Stimulated activated CD8-positive, alpha-beta memory T cell treated with anti-CD3 and anti-CD28 coated beads, Interleukin-7, amount 100 ng/mL, for 24 hours (primary cell): Measurements from ENCODE around the gene PICK1.
"Not testable (repeated sequence)": the region's sequence is repeated elsewhere in the genome, so short reads cannot be mapped to it uniquely, and the experiment has no call there.

ENCODE experiments used
- DNase-seq: peaks from one replicate; pipeline ENCODE4 v3.0.0-alpha.2; 2020; ENCODE audit warnings: low read depth

The PICK1 gene

DNA sequence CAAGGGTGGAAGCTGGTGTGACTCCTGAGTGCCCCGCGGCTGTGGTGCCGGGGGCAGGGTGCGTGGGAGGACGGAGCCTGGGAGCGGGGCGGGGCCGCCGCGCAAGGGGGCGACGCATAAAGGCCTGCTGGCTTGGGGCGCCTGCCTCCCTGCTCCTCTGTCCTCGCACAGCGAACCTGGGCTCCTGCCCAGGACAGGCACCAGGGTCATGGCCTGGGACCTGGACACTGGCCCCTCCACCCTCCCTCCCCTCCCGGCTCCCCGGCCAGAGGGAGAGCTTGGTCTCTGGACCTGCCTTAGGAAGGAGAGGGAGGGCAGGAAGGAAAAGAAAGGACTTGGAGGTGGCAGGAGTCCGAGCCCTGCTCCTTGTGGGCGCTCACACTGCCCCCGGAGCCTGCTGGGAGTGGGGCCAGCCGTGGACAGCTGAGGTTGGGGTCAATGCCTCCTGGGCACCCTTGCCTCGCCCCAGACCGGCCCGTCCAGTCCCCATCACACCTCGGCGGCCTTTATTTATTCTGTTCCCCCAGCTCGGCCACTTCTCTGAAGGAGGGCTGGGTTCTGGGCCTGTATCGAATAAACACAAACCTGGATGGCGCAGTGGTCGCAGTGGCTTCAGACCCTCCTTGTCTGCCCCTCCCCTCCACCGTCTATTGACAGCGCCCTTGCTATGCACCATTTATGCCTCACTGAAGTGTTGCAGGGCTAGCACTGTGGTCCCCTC is 18.1 kb downstream of the PICK1 start:
- DNase-seq = no peak

DNA sequence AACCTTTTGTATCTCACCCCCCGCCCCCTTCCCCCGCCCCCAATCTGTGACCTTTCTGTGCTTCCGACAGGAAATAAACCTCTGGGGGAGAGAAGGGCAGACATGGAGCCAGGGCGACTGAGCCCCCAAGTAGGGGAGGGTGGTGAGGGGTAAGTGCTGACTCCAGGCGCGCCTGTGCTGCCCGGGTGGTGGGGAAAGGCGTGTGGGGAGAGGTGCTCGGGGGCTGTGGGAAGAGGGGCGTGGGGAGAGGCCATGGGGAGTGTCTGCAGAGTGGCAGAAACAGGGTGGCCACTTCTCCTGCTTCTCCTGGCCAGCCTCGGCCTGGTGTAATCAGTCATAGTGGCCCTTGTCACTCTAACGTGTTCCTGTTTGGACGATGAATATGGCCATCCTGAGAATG is 18.8 kb downstream of the PICK1 start:
- DNase-seq = no peak

DNA sequence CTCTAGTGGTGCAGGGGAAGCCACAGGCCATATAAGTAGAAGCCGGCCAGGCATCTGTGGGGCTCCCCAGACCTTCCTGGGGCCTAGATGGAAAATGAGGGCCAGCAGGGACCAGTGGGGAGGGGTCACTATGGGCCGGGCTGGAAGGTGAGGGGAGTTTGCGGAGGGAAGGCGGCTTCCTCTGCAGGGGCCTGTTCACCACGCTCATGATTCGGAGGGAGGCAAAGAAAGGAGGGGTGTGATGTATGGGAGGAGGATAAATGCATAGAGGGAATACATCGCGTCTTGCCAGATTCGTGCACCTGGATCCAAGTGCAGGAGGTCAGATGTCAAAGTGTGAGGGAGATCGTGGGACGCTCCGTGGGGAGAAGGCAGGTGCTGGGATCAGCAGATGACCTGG is 19.9 kb downstream of the PICK1 start:
- DNase-seq = no peak

DNA sequence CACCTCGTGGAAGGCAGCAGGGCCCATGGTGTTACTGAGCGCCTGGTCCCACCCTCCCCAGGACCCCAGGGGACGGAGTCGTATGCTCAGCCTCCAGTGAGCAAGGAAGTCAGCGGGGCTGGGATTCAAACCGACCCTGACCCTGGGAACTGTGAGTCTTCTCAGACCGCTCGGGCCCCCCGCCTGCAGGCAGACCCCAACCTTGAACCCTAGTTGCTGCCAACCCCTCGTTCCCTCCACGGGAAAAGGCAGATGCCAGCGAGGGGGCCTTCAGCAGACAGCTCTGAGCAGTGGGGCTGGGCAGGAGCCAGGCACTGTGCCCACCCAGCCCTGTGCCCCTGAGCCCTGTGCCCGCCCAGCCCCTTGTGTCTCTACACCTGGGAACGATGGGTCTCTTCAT is 20.4 kb downstream of the PICK1 start:
- DNase-seq = no peak

DNA sequence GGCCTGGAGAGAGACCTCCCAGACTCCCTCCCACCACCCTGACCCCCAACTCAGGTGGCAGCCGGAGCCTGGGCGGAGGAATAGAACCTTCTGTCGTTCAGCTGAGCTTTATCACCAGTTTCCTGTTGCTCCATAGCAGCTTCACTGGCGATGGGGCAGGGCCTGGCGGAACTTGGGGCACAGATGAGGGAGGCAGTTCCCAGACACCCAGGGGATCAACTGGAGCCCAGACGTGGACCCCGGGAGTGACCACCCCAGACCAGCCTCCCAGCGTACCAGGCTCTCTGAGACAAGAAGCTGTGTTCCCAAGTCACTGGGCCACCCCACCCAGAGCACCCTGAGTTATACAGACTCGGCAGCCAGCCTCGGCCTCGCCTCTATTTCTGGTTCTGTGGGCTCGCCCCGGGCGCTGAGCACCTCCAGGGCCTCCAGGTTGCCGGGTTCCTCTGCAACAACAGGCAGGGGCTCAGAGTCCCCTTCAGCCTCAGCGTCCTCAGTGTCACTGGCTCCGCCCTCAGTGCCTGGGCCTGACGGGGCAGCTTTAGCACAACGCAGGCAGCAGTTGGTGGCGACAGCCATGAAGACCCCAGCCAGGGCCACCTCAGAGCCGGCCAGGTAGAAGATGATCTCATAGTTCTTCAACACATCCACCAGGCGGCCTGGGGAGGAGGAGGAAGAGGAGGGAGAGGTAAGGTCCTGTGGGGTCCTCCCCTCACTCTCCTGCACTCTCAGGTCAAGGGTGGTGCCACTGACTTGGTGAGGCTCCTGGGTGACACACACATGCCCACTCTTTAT is 21.0 kb downstream of the PICK1 start:
- DNase-seq = no peak

DNA sequence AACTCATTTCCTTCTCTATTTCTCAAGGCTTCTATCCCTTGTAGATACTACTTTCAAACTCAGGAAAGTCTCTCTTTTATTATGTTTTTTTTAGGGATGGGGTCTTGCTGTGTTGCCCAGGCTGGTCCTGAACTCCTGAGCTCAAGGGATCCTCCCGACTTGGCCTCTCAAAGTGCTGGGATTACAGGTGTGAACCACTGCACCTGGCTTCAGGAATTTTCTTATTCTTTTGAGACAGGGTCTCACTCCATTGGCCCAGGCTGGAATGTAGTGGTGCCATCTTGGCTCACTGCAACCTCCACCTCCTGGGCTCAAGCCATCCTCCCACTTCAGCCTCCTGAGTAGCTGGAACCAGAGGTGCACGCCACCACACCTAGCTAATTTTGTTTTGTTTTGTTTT is 22.0 kb downstream of the PICK1 start:
- not testable (repeated sequence) for DNase-seq

DNA sequence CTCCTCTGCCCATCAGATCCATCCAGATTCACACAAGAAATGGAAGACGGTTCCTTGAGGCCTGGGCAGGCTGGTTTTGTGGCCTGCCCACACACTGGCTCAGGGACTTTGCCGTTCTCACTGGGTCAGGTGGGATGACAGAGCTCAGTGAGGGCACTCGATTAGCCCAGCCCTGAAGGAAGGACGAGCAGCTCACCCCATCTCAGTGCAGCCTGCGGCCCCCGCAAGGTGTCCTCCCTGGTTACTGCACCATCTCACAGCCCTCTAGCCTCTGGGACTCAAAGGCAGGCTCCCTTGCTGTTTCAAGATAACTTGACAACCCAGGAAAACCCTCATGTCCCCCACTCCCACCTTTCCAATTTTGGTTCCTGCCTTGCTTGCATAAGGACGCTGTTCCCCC is 22.6 kb downstream of the PICK1 start:
- DNase-seq = no peak

DNA sequence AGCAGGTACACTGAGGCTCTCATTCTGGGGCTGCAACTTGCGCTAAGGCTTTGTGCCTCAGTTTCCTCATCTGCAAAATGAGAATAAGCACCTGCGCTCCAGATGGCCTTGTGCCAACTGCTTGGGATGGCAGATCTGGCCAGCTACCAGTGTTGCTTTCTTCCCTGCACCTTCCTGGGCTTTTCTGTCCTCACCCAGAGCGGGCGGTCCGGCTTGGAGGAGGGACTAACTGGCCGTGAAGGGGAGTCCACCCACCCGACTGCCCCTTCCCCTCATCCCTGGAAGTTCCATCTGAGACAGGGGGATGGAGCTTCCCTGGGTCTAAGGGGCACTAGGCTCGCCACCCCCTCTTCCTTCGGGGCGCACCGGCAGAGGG is 23.3 kb downstream of the PICK1 start:
- DNase-seq = no peak

DNA sequence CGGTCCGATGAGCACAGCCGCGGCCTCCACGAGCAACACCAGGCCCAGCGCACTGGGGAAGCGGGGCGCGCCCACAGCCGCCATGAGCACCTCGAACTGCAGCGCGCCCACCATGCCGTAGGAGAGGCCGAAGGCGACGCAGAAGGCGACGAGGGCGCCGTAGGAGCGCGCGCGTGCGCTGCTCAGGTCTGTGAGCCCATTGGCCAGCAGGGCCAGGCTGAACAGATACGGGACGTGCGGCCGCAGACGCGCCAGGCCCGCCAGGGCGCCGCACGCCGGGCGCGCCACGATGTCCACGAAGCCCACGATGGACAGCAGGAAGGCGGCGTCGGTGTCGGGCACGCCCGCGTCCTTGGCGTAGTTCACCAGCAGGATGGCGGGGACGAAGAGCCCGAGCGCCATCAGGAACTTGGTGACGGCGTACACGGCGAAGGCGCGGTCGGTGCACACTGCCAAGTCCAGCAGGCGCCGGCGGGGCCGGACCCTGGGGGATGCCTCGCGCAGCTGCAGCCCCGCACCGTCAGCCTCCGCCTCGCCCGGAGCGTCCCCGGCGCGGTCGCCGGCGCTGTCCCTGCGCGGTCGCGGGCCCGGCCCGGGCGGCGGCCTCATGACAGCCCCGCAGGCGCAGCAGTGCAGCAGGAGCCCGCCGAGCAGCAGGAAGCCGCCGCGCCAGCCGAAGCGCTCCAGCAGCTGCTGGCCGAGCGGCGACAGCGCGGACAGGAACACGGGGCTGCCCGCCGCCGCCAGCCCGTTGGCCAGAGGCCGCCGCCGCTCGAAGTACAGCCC is 23.8 kb downstream of the PICK1 start:
- no peak for DNase-seq

DNA sequence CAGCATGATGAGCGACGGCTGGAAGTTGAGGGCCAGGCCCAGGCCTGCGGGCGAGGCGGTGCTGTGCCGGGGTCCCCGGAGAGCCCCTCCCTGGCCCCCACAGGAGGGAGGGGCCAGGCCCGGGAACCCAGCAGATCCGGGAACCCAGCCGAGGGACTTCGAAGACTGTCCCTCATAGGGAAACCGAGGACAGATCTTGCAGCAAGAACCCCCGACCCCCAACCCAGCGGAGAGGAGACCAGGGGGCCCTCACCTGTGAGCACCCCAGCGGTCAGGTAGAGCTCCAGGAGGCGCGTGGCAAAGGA is 24.4 kb downstream of the PICK1 start:
- no peak for DNase-seq

DNA sequence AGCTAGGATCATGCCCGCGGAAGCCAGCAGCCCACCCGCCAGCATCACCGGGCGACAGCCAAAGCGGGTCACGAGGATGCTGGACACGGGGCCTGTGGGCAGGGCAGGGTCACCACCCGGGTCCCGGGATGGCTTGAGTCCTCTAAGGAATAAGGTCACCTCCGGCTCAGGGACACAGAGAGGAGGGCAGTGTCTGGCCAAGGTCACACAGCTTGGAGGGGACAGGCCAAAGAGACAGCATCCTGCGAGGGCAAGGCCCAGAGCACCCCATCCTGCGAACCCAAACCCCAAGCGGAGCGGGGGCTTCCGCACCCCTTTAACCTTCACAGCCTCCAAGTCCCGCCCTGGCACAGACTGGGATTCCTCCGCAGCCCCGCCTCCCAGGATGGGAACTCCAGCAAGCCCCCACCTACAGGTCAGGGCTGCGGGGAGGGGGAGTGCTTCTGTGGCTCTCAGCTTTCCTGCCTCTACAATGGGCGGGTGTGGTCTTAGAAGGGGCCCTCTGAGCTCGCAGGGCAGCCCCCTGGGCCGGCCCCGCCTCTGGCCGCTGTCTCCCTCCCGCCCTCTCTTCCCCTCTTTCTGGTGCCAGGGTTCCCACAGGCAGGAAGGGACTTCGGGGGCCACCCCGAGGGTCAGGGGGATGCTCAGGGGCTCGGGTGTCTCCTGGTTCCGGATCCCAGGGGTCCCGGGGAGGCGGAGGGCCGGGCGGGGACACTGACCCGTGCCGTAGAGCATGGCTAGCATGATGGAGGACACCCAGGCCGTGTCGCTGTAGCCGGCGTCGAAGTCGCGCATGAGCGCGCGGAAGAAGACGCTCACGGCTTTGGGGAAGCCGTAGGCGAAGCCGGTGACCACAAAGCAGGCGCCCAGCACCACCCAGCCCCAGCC is 25.0 kb downstream of the PICK1 start:
- no peak for DNase-seq

DNA sequence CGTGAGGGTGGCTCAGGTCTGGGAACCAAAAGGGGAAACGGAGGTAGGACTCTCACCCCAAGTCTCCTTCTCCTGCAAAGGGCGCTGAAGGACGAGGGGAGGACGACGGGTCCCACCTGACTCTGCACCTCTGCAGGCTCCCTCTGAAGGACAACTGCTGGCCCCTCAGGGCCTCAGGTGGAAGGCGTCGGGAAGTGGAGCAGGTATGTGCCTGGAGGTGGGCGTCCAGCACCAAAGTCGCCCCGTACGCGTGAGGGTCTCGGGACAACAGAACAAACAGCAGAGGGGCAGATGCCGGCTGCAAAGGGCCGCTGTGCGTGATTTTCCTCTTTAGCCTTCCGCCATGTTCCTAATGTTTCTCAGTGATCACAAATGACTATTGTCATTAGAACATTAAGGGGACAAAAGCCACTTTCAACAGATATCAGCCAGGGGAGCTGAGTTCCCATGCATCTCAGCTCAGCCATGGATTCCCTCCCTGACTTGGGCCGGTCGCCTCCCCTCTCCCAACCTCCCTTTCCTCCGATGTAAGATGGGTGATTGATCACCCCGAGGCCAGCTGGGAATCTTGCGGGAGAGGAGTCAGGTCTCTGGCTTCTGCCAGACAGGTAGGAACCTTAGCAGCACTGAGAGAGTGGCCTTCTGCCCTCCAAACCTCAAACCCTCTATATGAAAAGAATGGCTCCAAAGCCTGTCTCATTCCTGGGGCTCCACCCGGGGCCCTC is 25.9 kb downstream of the PICK1 start:
- DNase-seq = no peak

DNA sequence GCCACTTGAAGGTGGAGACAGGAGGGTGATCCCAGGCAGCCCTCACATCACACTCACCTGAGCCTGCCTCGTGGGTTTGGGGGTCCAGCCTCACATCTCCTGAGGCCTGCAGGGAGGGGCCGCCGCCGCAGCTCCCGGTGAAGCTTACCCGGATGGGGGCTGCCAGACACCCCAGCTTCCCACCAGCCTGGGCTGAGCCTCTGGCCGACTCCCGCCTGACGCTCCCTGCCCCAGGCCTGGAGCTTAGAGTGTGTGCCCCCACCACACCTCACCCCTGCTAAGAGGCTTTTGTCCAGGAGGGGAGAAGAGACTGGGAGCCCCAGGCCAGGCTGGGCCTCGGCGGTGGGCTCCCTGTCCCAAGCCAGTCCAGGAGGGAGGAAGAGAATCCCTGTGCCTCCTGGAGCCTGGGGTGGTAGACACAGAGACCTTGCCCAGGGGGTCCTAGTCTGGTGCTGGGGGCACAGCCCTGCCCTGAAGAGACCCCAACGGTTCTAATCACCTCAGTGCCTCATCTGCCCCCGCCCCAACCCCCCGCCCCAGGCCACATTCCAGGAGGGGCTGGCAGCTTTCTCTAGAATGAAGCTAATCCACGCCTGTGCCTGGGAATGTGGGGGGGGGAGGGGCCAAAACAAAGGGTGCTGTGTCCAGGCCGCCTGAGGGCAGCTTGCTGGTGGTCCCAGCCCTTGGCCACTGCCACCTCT is 26.9 kb downstream of the PICK1 start, which contains the start of gene SLC16A8:
SLC16A8 (minus strand) TSS at position 254 of the 701 bp plus-strand sequence. CDS start 1,311 bp downstream, outside the sequence.
- no peak for DNase-seq

DNA sequence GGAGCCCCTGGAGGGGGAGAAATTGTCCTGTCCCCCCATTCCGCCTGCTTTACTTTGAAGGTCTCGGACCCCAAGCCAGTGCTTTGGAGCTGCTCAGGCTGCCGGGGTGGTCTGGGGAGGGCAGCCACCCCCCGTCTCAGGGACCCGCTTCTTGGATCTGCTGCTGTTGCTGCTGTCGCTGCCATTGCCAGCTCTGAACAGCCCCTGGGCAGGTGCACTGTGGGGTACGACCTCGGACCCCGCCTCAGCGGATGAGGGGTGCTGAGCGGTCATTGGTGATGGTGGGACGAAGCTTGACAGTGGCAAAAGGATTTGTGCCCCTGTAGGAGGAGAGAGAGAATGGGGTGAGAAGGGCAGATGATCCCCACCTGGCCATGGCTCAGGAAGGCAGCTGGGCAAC is 27.9 kb downstream of the PICK1 start:
- DNase-seq = no peak

DNA sequence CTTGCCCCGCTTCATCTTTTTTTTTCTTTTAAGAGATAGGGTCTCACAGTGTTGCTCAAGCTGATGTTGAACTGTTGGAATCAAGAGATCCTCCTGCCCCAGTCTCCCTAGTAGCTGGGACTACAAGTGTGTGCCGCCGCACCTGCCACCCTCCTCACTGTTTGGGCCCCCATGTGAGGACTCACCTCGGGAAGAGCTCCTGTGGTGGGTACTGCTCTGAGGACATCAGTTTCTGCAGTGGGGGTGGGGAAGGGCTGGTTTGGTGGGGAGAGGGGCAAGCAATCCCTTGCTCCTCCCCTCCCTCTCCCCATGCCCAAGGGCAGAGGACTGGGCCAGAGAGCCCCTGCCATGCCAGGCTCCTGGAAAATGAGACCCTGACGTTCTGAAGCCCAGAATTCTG is 28.3 kb downstream of the PICK1 start:
- no peak for DNase-seq

DNA sequence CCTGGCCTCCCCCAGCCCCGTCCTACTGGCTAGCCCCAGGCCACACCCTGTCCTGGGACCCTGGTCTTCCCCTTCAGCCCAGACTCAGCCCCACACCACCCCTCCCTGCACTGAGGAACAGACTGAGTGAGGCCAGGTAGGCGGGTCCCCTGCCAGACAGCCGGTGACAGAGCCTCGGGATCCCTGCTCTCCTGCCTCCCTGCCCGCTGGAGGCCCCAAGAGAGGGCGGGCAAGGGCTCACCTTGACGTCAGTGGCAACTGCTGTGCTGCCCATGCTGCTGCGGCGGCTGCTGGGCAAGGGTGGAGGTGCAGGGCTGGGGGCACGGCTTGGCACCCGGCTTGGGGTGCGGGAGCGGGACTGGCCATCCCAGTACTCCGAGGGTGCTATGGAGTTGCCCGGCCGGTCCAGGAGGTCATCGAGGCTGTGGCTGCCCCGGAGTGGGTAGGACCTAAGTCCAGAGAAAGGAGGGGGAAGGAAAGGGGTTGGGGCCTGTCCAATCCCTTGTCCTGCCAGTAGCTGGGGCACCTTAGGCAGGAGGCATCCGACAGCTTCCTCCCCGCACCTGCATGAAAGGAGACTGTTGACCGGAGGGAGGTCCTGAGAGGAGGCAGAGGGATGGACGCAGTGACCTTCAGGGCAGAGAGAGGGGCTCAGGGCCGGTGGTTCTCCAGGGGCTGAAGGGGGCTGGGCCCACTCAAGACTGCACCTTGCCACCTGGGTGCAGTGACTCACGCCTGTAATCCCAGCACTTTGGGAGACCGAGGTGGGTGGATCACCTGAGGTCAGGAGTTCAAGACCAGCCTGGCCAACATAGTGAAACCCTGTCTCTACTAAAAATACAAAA is 29.0 kb downstream of the PICK1 start:
- no peak for DNase-seq

DNA sequence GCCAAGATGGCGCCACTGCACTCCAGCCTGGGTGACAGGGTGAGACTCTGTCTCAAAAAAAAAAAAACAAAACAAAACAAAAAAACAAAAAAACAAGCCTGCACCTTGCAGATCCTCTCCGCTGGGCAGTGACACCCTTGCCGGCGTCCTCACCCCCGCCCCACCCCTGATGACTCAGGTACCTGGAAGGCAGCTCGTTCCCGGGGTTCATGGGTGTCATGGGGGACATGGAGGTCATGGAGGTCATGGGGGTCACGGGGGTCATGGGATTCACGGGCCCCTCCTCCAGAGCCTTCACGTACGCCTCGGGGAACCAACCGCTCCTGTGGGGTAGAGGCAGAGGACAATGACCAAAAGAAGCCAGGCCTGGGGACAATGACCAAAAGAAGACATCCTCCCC is 29.7 kb downstream of the PICK1 start:
- no peak for DNase-seq

DNA sequence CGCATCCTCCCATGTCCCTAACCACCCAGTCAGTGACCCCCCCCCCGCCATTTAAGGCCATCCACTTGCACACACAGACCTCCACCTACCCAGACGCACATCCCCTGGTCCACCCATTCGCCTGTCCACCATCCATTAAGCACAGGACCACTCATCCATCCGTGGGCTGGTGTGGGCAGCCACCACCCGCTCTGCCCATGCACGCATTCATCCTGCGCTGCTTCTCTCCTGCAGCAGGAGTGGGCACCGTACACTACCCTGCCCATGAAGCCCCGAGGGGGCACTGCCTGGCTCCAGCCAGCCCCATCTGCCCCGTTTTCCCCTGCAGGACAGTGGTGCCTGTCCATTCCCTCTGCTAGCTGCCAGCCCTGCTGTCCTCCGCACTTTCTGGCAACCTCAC is 30.7 kb downstream of the PICK1 start:
- DNase-seq = no peak

DNA sequence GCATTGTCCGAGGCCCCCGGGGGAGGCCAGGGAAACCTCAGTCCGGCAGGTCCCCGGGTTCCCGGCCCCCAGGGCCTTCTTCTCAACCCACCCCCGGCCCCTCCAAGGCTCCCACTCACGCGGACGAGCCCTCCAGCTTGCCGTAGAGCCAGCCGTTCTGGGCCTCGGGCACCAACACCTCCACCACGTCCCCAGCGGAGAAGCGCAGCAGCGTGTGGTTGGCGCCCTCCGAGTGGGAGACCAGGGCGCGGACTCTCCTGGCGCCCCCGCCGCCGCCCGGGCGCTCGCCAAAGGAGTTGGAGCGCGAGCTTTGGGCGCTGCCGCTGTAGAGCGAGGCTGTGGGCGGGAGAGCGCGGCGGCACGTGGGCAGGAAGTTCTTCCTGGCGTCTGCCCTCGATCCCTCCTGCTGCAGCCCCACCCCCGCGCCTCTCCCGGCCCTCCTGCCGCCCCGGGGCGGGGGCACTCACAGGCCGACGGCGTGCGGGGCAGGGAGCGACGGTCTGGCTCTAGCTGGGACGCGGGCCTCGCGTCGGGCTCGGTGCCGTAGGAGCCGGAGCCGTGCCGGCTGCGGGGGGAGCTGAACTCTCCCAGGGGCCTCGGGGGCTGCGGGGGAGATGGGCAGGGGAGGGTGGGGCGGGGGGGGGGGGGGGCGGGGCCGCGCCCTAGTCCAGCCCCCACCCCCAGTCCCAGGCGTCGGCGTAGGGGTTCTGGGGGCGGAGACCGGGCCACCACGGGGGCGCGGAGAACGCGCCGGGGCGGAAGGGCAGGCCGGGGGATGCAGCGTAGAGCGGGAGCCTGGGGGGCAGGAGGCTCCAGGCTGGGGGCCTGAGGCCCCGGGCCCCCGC is 31.6 kb downstream of the PICK1 start:
- DNase-seq = no peak
